Measurements from ENCODE around the gene NCK1. TPM values are rescaled to one million over a fixed set of nuclear protein-coding genes. Genes with fewer than 3 reads are reported as not detected.
A peak's percentile ranks its signal among the peaks of the same experiment; 100 is the strongest.
"Not testable (repeated sequence)": the region's sequence is repeated elsewhere in the genome, so short reads cannot be mapped to it uniquely, and the experiment has no call there.

The NCK1 gene
- total and polyA plus RNA-seq, 3 experiments from 2014 or later: 30.9 to 62.9 (median 33.3) TPM

DNA sequence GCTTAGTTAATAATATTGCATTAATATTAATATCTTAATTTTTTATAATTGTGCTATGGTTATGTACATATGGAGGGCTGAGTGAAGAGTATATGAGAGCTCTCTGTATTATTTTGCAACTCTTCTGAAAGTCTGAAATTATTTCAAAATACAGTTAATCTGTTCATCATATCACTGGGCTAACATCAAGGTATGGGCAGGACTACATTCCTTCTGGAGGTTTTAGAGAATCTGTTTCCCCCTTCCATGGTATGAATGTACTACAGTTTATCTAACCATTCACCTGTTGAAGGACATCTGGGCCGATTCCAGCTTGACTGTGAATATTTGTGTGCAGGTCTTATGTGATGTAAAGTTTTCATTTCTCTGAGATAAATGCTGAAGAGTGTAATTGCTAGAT is 100.9 kb downstream of the NCK1 start:
- H3K36me3 Mint-ChIP-seq: peaks cover 0 to 4% (median 2%) of the 10 kb centered on the region in 3 donors
- Histone ChIP-seq H3K4me3 (ENCODE audit: low read length) (no peak overlapping the region), H3K36me3 (ENCODE audit: insufficient read depth, low read length) (no peaks in the 10 kb centered on the region), H3K4me1 (ENCODE audit: insufficient read depth, low read length) (no peaks in the 10 kb centered on the region), H3K9me3 (ENCODE audit: low read length) (no peaks in the 10 kb centered on the region), H3K27ac (ENCODE audit: low read depth, low read length) (no peak overlapping the region), H3K27me3 (ENCODE audit: insufficient read depth, low read length, poor library complexity, severe bottlenecking) (no peaks in the 10 kb centered on the region)
- H3K27me3 Mint-ChIP-seq: no peaks in the 10 kb centered on the region
- H3K4me3 Mint-ChIP-seq: no peak overlapping the region
- H3K27ac Mint-ChIP-seq: peak overlapping the region in 1 of 8 donors; percentile 10
- ChIA-PET POLR2A (no interaction called here), CTCF (no interaction called here)
- no peak for DNase-seq
- H3K9me3 Mint-ChIP-seq: peaks cover 0 to 2% (median 0%) of the 10 kb centered on the region in 5 donors
- peaks cover 0 to 4% (median 0%) of the 10 kb centered on the region in 3 donors for H3K4me1 Mint-ChIP-seq

DNA sequence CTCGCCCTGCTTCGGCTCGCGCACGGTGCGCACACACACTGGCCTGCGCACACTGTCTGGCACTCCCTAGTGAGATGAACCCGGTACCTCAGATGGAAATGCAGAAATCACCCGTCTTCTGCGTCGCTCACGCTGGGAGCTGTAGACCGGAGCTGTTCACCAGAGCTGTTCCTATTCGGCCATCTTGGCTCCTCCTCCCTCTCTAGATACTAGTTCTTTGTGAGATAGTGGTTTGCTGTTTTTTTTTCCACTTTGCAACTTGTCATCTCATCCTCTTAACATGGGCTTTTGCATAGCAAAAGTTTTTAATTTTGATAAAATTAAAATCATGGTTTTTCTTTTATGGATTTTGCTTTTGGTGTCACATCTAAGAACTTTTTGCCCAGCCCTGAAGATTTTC is 107.5 kb downstream of the NCK1 start:
- H3K4me1 Mint-ChIP-seq; H3K9me3 ChIP-seq (ENCODE audit: low read length); DNase-seq; H3K4me1 ChIP-seq (ENCODE audit: insufficient read depth, low read length); H3K36me3 ChIP-seq (ENCODE audit: insufficient read depth, low read length); H3K27me3 ChIP-seq (ENCODE audit: insufficient read depth, low read length, poor library complexity, severe bottlenecking); H3K4me3 Mint-ChIP-seq; H3K27me3 Mint-ChIP-seq; H3K4me3 ChIP-seq (ENCODE audit: low read length); POLR2A ChIA-PET; H3K27ac ChIP-seq (ENCODE audit: low read depth, low read length): not testable (repeated sequence)
- Mint-ChIP-seq H3K9me3 (peaks cover 5 to 11% (median 10%) of the 10 kb centered on the region in 5 donors), H3K27ac (peak overlapping the region in 1 of 8 donors; percentile 12), H3K36me3 (peaks cover 0 to 16% (median 3%) of the 10 kb centered on the region in 3 donors)
- CTCF ChIA-PET: interaction anchor here (1.5 kb wide), 1 partner anchor 217 kb away, joined by 3 read pairs; the partner anchor contains the start of gene STAG1

DNA sequence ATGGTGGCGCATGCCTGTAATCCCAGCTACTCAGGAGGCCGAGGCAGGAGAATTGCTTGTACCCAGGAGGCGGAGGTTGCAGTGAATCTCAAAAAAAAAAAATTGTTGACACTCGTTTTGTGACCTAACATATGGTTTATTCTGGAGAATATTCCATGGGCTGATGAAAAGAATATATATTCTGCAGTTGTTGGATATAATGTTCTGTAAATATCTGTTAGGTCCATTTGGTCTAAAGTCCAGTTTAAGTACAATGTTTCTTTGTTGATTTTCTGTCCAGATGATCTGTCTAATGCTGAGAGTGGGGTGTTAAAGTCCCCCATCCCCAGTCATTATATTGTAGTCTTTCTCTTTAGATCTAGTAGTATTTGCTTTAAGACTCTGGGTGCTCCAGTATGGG is 111.3 kb downstream of the NCK1 start:
- no peak for DNase-seq
- H3K4me1 ChIP-seq (ENCODE audit: insufficient read depth, low read length): no peaks in the 10 kb centered on the region
- POLR2A ChIA-PET: no interaction called here
- H3K27me3 ChIP-seq (ENCODE audit: insufficient read depth, low read length, poor library complexity, severe bottlenecking): no peaks in the 10 kb centered on the region
- no peaks in the 10 kb centered on the region for H3K27me3 Mint-ChIP-seq
- H3K36me3 Mint-ChIP-seq: peaks cover 2 to 26% (median 9%) of the 10 kb centered on the region in 3 donors
- H3K9me3 Mint-ChIP-seq: peaks cover 11 to 21% (median 16%) of the 10 kb centered on the region in 5 donors
- CTCF ChIA-PET: no interaction called here
- no peaks in the 10 kb centered on the region for H3K36me3 ChIP-seq (ENCODE audit: insufficient read depth, low read length)
- peaks cover 5% of the 10 kb centered on the region for H3K9me3 ChIP-seq (ENCODE audit: low read length)
- H3K4me3 ChIP-seq (ENCODE audit: low read length): no peak overlapping the region
- H3K27ac Mint-ChIP-seq: no peak overlapping the region
- no peak overlapping the region for H3K4me3 Mint-ChIP-seq
- no peaks in the 10 kb centered on the region for H3K4me1 Mint-ChIP-seq
- no peak overlapping the region for H3K27ac ChIP-seq (ENCODE audit: low read depth, low read length)

DNA sequence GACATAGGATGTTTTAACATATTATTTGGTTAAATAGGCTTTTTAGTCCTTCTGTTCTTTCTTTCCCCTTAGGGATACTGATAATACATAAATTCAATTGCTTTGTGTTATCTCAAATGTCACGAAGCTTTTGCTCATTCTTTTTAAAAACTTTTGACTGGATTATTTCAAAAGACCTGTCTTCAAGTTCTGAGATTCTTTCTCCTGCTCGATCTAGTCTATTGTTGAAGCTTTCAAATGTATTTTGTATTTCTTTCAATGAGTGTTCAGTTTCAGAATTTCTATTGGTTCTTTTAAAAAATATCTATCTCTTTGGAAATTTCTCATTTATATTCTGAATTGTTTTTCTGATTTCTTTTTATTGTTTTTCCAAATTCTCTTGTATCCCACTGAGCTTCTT is 112.7 kb downstream of the NCK1 start:
- Mint-ChIP-seq H3K27me3 (no peaks in the 10 kb centered on the region), H3K9me3 (peaks cover 11 to 19% (median 16%) of the 10 kb centered on the region in 5 donors), H3K4me3 (no peak overlapping the region), H3K36me3 (peaks cover 2 to 26% (median 7%) of the 10 kb centered on the region in 3 donors), H3K27ac (no peak overlapping the region), H3K4me1 (no peaks in the 10 kb centered on the region)
- Histone ChIP-seq H3K27me3 (ENCODE audit: insufficient read depth, low read length, poor library complexity, severe bottlenecking) (no peaks in the 10 kb centered on the region), H3K4me3 (ENCODE audit: low read length) (no peak overlapping the region), H3K4me1 (ENCODE audit: insufficient read depth, low read length) (no peaks in the 10 kb centered on the region), H3K27ac (ENCODE audit: low read depth, low read length) (no peak overlapping the region), H3K36me3 (ENCODE audit: insufficient read depth, low read length) (no peaks in the 10 kb centered on the region), H3K9me3 (ENCODE audit: low read length) (peaks cover 5% of the 10 kb centered on the region)
- no peak for DNase-seq
- POLR2A ChIA-PET: no interaction called here
- CTCF ChIA-PET: no interaction called here

DNA sequence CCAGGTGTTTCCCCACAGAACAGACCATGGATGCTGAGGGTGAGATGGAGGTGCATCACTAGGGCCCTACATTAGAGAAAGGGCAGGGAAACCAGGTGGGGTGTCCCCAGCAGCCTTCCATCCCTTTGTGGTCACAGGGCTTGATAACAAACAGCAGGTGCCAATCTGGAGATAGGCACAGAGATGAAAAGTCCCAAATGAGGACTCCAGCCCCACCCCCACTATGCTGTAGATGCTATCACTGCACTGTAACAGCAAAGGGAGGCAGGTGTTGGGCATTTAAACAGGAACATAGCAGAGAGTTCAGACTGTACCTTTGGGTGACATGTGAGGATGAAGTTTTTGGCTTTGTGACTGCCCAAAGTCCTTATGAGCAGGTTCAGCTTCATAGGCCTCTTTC is 117.2 kb downstream of the NCK1 start:
- H3K36me3 ChIP-seq (ENCODE audit: insufficient read depth, low read length): no peaks in the 10 kb centered on the region
- Mint-ChIP-seq H3K27me3 (no peaks in the 10 kb centered on the region), H3K36me3 (peaks cover 5 to 26% (median 16%) of the 10 kb centered on the region in 3 donors), H3K9me3 (peaks cover 7 to 14% (median 9%) of the 10 kb centered on the region in 5 donors), H3K4me3 (no peak overlapping the region), H3K4me1 (no peaks in the 10 kb centered on the region), H3K27ac (no peak overlapping the region)
- no peak overlapping the region for H3K4me3 ChIP-seq (ENCODE audit: low read length)
- DNase-seq: no peak
- peaks cover 3% of the 10 kb centered on the region for H3K9me3 ChIP-seq (ENCODE audit: low read length)
- no peak overlapping the region for H3K27ac ChIP-seq (ENCODE audit: low read depth, low read length)
- POLR2A ChIA-PET: no interaction called here
- CTCF ChIA-PET: interaction anchor here (1.5 kb wide), 1 partner anchor 117 kb away, joined by 4 read pairs; the partner anchor contains the start of gene NCK1
- H3K27me3 ChIP-seq (ENCODE audit: insufficient read depth, low read length, poor library complexity, severe bottlenecking): no peaks in the 10 kb centered on the region
- H3K4me1 ChIP-seq (ENCODE audit: insufficient read depth, low read length): no peaks in the 10 kb centered on the region

DNA sequence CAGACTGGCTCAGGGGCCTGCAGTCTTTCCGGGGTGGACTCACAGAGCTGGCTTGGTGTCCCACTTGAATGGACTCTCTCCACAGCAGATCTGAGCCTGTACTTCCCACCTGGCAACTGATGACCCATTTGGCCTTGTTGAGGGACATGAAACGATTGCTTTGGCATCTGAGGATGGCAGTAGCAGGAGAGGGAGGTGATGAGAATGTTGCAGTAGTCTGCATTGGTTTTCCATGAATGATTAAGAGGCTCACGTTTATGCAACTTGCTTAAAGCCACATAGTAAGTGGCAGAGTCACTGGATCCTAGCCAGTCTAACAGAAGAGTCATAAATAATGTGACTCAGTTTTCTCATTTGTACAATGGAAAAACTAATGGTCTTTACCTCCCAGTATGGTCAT is 117.7 kb downstream of the NCK1 start:
- CTCF ChIA-PET: no interaction called here
- H3K27ac Mint-ChIP-seq: no peak overlapping the region
- no peaks in the 10 kb centered on the region for H3K36me3 ChIP-seq (ENCODE audit: insufficient read depth, low read length)

DNA sequence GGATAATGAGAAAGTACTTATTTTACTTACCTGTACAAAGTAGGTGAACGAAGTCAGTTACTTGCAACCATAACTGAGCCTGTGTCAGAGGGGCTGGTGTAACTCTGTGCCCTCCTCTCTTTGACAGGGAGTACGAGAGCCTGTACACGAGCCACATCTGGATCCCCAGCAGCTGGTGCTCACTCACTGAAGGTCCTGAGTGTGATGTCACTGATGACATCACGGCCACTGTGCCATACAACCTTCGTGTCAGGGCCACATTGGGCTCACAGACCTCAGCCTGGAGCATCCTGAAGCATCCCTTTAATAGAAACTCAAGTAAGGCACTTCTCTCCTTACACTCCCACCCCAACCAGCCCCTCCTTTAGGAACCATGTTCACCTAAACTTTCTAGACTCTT is 120.0 kb downstream of the NCK1 start:
- H3K27me3 ChIP-seq (ENCODE audit: insufficient read depth, low read length, poor library complexity, severe bottlenecking): no peaks in the 10 kb centered on the region
- H3K9me3 ChIP-seq (ENCODE audit: low read length): no peaks in the 10 kb centered on the region
- ChIA-PET POLR2A (no interaction called here), CTCF (no interaction called here)
- Mint-ChIP-seq H3K27me3 (no peaks in the 10 kb centered on the region), H3K27ac (no peak overlapping the region), H3K4me3 (no peak overlapping the region), H3K9me3 (no peaks in the 10 kb centered on the region), H3K4me1 (no peaks in the 10 kb centered on the region), H3K36me3 (peaks cover 2 to 13% (median 10%) of the 10 kb centered on the region in 3 donors)
- H3K4me3 ChIP-seq (ENCODE audit: low read length): no peak overlapping the region
- H3K36me3 ChIP-seq (ENCODE audit: insufficient read depth, low read length): no peaks in the 10 kb centered on the region
- H3K4me1 ChIP-seq (ENCODE audit: insufficient read depth, low read length): no peaks in the 10 kb centered on the region
- no peak overlapping the region for H3K27ac ChIP-seq (ENCODE audit: low read depth, low read length)
- no peak for DNase-seq

More for the DNA sequence above, 117.7 kb downstream of the NCK1 start:
- POLR2A ChIA-PET: no interaction called here
- no peak for DNase-seq
- Mint-ChIP-seq H3K27me3 (no peaks in the 10 kb centered on the region), H3K4me1 (no peaks in the 10 kb centered on the region), H3K36me3 (peaks cover 5 to 21% (median 16%) of the 10 kb centered on the region in 3 donors), H3K4me3 (no peak overlapping the region), H3K9me3 (peaks cover 4 to 10% (median 4%) of the 10 kb centered on the region in 5 donors)
- H3K4me3 ChIP-seq (ENCODE audit: low read length): no peak overlapping the region
- no peaks in the 10 kb centered on the region for H3K9me3 ChIP-seq (ENCODE audit: low read length)
- H3K27me3 ChIP-seq (ENCODE audit: insufficient read depth, low read length, poor library complexity, severe bottlenecking): no peaks in the 10 kb centered on the region
- no peak overlapping the region for H3K27ac ChIP-seq (ENCODE audit: low read depth, low read length)
- no peaks in the 10 kb centered on the region for H3K4me1 ChIP-seq (ENCODE audit: insufficient read depth, low read length)

DNA sequence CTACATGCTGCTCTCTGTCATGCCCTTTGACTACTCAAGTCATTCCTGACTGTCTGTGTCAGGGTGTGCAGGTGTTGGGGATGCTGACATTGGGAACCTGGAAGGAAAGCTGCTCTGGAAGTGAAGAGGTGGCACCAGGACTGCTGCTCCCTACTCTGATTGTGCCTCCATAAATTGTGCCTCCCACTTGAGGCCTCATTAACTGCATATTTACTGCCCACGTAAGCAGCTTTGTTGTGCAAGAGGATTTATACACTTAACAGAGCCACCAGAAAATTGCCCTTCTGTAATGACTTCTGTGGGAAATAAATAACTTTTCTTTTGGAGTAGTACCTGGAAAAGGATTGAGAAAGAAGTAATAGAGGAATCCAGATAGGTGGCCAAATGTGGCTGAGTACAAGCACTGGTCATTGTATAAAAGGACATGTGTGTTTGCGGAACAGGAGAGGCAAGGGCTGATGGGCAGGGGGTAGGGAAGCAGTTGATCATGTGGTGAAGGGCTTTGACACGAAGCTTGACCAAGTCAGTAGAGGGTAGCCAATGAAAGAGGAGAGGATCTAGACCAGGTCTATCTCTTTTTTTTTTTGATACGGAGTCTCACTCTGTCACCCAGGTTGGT is 120.6 kb downstream of the NCK1 start:
- CTCF ChIA-PET: no interaction called here

More for the DNA sequence above, 120.6 kb downstream of the NCK1 start:
- H3K4me1 ChIP-seq (ENCODE audit: insufficient read depth, low read length): no peaks in the 10 kb centered on the region
- no peaks in the 10 kb centered on the region for H3K27me3 ChIP-seq (ENCODE audit: insufficient read depth, low read length, poor library complexity, severe bottlenecking)
- H3K36me3 ChIP-seq (ENCODE audit: insufficient read depth, low read length): no peaks in the 10 kb centered on the region
- POLR2A ChIA-PET: no interaction called here
- DNase-seq: no peak
- H3K9me3 ChIP-seq (ENCODE audit: low read length): no peaks in the 10 kb centered on the region
- no peaks in the 10 kb centered on the region for H3K27me3 Mint-ChIP-seq
- peak overlapping the region in 2 of 8 donors; percentile 46 to 52 for H3K27ac Mint-ChIP-seq
- no peak overlapping the region for H3K27ac ChIP-seq (ENCODE audit: low read depth, low read length)
- peaks cover 2 to 13% (median 10%) of the 10 kb centered on the region in 3 donors for H3K36me3 Mint-ChIP-seq
- H3K4me3 Mint-ChIP-seq: no peak overlapping the region
- no peaks in the 10 kb centered on the region for H3K4me1 Mint-ChIP-seq
- no peak overlapping the region for H3K4me3 ChIP-seq (ENCODE audit: low read length)
- H3K9me3 Mint-ChIP-seq: no peaks in the 10 kb centered on the region
